ENCODE measurements around the gene SIM1. TPM values are rescaled to one million over a fixed set of nuclear protein-coding genes. Genes with fewer than 3 reads are reported as not detected.

Gene SIM1
- total RNA-seq, 2 donors from 2014 or later = not detected

DNA sequence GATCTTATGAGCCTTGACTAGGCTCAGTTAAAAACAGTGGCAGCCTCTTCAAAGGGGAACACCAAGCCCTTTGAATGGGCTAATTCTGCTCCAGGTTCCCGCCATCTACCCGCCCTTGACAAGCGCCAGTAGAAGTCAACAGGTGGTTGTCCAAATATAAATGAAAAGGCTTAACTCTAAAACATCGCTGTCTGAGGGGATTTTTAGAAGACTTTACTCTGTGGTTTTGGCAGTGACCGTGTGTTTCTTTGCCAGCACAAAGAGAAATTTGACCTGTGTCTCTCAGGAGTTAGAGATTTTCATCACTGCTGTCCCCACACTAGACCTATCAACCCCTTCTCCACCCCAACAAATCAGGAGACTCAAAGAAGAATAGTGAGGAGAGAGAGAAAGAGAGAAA is 19.8 kb upstream of the SIM1 start:
- H3K36me3 Mint-ChIP-seq (ENCODE audit: low read depth) = no peaks in the 10 kb centered on the region
- H3K4me1 Mint-ChIP-seq = no peaks in the 10 kb centered on the region
- no peak overlapping the region for H3K27ac Mint-ChIP-seq
- H3K4me3 Mint-ChIP-seq = no peak overlapping the region
- no peak for ATAC-seq (replicated peaks)
- peaks cover 34% of the 10 kb centered on the region for H3K27me3 Mint-ChIP-seq
- H3K9me3 Mint-ChIP-seq = no peaks in the 10 kb centered on the region

DNA sequence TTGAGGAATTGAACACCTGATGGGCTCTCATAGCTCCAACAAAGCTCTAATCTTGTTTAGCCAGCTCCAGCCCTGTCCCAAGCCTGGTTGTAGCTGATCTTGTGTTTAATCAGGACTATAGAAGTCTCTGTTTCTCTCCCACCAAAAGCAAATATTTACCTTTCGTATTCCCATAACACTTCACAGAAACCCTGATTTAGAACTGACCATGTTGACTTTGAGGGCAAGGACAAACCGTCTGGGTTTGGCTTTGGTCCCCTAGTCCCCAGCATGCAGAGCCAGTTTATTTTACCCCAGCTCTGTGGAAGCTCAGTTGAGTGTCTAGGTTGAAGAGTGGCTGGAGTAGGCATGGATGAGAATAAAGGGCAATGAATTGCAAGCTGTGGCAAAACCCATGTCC is 18.0 kb upstream of the SIM1 start:
- no peak for ATAC-seq (replicated peaks)

DNA sequence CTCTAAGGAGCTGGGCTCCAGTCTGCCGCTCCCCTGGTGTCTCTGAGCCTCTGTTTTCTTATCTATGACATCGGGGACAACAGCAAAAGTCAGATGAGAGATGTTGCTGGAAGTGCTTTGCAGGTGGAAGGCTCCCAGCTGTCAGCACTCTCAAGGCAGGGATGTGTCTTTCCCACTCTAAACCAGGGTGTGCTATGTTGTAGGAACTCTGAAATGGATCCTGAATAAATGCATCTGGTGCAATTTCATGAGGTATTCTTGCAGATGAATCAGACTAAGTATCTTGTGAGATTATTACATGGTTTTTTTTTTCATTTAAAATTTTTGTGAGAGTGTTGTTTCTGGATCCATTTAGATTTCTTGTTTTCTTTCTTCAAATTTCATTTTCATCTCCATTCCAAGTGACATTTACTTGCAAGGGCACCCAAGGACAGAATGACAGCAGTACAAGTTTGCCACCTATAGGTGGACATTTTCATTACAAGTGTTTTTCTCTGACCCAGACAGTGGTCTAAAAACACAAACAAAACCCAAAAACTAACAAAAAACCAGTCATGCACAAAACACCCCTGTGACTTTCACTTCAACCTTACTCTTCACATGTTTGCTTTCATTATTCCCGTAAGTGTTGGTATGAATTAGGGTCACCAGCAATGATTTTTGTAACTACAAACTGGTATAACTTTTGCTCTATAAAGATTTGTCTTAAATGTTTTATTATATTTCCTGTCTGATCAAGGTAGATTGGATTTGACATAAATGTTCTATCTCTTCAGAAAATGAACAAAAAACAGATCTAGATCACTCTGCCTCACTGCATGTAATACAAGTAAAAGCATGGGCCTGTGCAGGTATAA is 14.7 kb upstream of the SIM1 start:
- no peaks in the 10 kb centered on the region for H3K36me3 Mint-ChIP-seq (ENCODE audit: low read depth)
- ATAC-seq (replicated peaks) = no peak
- H3K9me3 Mint-ChIP-seq = no peaks in the 10 kb centered on the region
- H3K27me3 Mint-ChIP-seq = peaks cover 34% of the 10 kb centered on the region
- H3K27ac Mint-ChIP-seq = no peak overlapping the region
- no peaks in the 10 kb centered on the region for H3K4me1 Mint-ChIP-seq
- no peak overlapping the region for H3K4me3 Mint-ChIP-seq

More for the DNA sequence above, 18.0 kb upstream of the SIM1 start:
- no peak overlapping the region for H3K4me3 Mint-ChIP-seq
- no peak overlapping the region for H3K27ac Mint-ChIP-seq
- H3K27me3 Mint-ChIP-seq = peaks cover 24% of the 10 kb centered on the region
- H3K4me1 Mint-ChIP-seq = no peaks in the 10 kb centered on the region
- no peaks in the 10 kb centered on the region for H3K9me3 Mint-ChIP-seq
- no peaks in the 10 kb centered on the region for H3K36me3 Mint-ChIP-seq (ENCODE audit: low read depth)

DNA sequence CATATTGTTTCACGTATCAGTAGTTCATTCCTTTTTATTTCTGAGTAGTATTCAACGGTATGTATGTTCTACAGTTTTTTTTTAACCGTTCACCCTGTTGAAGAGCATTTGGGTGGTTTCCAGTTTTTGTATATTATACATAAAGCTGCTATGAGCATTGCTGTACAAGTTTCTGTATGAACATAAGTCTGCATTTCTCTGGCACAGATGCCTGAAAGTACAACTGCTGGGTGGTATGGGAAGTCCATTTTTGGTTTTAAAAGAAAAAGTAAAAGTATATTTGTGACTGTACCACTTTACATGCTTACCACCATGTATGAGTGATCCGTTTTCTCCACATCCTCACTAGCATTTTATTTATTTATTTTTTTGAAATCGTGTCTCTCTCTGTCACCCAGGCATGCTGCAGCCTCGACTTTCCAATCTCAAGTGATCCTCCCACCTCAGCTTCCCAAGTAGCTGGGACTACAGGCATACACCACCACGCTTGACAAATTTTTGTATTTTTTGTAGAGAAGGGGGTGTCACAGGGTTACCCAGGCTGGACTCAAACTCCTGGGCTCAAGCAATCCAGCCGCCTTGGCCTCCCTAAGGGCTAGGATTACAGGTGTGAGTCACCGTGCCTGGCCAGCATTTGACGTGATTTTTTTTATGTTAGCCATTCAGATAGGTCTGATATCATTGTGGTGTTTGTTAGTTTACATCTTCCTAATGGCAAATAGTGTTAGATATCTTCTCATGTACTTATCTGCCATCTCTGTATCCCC is 11.0 kb upstream of the SIM1 start:
- peaks cover 5% of the 10 kb centered on the region for H3K4me1 Mint-ChIP-seq
- H3K9me3 Mint-ChIP-seq = no peaks in the 10 kb centered on the region
- H3K36me3 Mint-ChIP-seq (ENCODE audit: low read depth) = no peaks in the 10 kb centered on the region
- no peak overlapping the region for H3K4me3 Mint-ChIP-seq
- ATAC-seq (replicated peaks) = peak; percentile 54
- H3K27ac Mint-ChIP-seq = no peak overlapping the region
- peaks cover 53% of the 10 kb centered on the region for H3K27me3 Mint-ChIP-seq

DNA sequence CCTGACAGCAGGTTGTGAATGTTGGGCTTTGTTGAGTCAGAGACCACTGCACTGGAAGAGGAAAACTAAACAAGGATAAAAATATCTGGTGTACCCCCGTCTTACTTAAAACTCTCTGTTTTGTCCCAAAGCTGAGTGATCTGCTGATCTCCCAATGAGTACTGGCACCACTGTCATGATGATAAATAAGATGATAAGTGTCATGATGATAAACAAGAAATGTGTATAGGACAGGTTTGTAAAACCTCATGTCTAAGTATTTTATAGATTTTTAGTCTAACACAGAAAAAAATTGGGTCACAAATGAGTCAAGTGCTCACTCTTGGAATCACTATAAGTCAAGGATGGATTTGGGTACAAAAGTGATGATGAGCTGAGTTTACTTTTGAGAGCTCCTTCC is 8.5 kb upstream of the SIM1 start:
- no peaks in the 10 kb centered on the region for H3K36me3 Mint-ChIP-seq (ENCODE audit: low read depth)
- peaks cover 75% of the 10 kb centered on the region for H3K27me3 Mint-ChIP-seq
- H3K4me3 Mint-ChIP-seq = no peak overlapping the region
- H3K9me3 Mint-ChIP-seq = peaks cover 3% of the 10 kb centered on the region
- H3K4me1 Mint-ChIP-seq = peaks cover 5% of the 10 kb centered on the region
- peak; percentile 26 for ATAC-seq (replicated peaks)
- no peak overlapping the region for H3K27ac Mint-ChIP-seq

DNA sequence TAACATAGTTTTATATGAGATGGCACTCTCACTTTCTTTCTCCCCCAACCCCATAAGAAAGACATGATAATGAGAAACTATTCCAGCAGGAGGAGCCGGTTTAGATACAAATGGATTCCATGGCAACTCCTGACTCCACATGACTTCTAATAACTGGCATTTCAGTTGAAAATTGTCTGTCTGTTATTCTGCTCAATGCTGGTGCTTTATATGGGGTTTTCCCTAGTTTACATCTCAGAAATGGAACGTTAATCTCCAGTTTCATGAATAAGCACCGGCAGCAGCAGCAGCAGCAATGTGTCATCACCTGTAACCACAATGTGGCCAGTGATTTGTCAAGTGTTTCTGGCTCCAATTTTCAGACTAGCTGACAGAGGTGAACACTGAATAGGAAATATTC is 8.0 kb upstream of the SIM1 start:
- peaks cover 75% of the 10 kb centered on the region for H3K27me3 Mint-ChIP-seq
- H3K9me3 Mint-ChIP-seq = peaks cover 3% of the 10 kb centered on the region
- peaks cover 5% of the 10 kb centered on the region for H3K4me1 Mint-ChIP-seq
- peak; percentile 83 for ATAC-seq (replicated peaks)
- H3K36me3 Mint-ChIP-seq (ENCODE audit: low read depth) = no peaks in the 10 kb centered on the region
- no peak overlapping the region for H3K27ac Mint-ChIP-seq
- H3K4me3 Mint-ChIP-seq = no peak overlapping the region

DNA sequence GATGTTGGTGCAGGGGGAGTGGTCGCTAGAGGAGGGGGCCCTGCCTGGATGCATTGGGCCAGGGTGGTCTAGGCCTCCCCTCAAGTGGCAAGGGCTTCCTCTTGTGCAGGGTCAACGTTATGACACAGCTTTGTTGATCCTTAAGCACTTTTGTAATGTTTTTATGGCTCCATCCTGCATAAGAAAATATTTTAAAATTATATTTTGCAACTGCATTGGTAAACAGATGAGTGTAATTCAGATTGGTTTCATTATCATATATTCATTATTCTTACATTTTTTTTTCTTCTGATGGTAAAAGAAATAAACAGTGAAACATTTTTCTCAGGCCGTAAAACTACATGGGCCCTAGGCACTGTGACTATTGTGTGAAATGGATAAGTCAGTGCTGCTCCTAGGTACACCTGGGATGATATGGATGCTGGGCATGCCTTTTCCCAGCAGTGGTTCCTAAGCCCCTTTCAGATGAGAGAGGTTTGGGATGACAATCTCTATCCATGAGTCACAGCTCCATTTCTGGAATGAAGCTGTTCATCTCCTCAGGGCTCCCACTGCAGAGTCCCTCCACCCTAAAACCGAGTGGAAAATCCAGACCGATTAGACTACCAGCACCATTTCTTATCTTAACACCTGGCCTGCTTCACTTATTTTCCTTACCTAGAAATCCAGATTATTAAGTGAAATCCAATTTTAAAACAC is 5.8 kb upstream of the SIM1 start:
- Mint-ChIP-seq H3K36me3 (ENCODE audit: low read depth) (peaks cover 9% of the 10 kb centered on the region), H3K4me3 (no peak overlapping the region), H3K4me1 (peaks cover 5% of the 10 kb centered on the region), H3K27me3 (peaks cover 77% of the 10 kb centered on the region), H3K27ac (no peak overlapping the region), H3K9me3 (peaks cover 3% of the 10 kb centered on the region)
- ATAC-seq (replicated peaks) = no peak

DNA sequence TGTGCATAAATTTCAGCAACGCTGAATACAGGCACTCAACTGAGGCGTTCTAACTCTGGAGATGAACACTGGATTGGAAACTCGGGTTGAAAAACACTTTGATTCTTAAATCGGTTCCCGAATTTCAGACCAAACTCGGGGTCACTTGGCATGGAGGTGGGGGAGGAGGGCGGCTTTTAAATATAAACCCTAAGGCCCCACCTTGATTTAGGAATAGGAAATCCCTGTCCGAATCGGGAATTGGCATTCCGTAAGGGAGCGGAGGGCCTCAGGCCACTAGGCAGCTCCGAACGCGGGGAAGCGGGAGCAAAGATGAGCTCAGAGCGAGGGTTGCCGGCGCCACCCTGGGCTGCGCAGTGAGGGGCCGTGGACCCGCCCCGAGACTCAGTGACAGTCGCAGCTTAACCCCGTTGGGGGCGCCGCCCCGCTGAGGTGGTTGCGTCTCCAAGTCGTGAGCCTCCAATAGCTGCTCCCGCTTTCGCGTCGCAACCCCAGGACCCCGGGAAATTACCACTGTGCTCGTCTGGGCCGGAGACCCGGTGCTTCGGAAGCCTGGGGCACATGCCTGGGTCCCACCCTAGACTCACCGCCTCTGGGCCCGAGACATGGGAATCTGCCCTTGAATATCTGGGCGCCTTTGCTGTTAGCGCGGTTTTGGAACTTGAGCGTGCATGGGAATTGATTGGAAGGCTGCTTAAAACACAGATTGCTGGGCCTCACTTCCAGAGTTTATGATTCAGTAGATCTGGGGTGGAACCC is 4.6 kb upstream of the SIM1 start:
- ATAC-seq (replicated peaks) = no peak
- Mint-ChIP-seq H3K4me1 (peaks cover 5% of the 10 kb centered on the region), H3K4me3 (no peak overlapping the region), H3K27me3 (peaks cover 75% of the 10 kb centered on the region), H3K36me3 (ENCODE audit: low read depth) (peaks cover 9% of the 10 kb centered on the region), H3K27ac (no peak overlapping the region), H3K9me3 (peaks cover 3% of the 10 kb centered on the region)

DNA sequence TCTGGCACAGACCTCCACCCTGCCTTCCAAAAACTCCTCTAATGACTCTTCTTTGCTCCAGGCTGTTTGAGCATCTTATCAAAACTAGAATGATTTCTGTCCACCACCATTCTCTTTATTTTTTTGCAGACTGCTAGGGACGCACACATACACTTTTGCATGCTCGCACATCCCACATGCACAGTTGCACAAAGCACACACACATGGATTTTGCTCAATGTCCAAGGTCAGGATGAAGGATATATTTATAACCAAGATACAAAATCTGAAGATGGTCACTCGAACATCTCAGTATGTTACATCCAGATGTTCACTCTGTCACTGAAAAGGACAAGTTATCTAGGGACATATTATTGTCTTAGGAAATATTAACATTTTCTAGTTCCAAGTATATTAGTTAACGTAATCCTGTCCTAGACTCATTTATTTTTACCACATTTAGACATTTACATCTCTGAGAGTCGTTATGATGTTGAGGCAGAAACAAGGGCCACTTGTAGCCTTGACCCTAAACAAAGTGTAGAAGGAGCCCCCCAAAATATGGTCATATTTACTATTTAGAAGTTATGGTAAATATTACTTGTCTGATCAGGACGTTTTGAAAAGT is 3.4 kb upstream of the SIM1 start:
- H3K27ac Mint-ChIP-seq = no peak overlapping the region
- peaks cover 75% of the 10 kb centered on the region for H3K27me3 Mint-ChIP-seq
- peaks cover 3% of the 10 kb centered on the region for H3K9me3 Mint-ChIP-seq
- peaks cover 5% of the 10 kb centered on the region for H3K4me1 Mint-ChIP-seq
- ATAC-seq (replicated peaks) = no peak
- no peak overlapping the region for H3K4me3 Mint-ChIP-seq
- H3K36me3 Mint-ChIP-seq (ENCODE audit: low read depth) = peaks cover 14% of the 10 kb centered on the region

DNA sequence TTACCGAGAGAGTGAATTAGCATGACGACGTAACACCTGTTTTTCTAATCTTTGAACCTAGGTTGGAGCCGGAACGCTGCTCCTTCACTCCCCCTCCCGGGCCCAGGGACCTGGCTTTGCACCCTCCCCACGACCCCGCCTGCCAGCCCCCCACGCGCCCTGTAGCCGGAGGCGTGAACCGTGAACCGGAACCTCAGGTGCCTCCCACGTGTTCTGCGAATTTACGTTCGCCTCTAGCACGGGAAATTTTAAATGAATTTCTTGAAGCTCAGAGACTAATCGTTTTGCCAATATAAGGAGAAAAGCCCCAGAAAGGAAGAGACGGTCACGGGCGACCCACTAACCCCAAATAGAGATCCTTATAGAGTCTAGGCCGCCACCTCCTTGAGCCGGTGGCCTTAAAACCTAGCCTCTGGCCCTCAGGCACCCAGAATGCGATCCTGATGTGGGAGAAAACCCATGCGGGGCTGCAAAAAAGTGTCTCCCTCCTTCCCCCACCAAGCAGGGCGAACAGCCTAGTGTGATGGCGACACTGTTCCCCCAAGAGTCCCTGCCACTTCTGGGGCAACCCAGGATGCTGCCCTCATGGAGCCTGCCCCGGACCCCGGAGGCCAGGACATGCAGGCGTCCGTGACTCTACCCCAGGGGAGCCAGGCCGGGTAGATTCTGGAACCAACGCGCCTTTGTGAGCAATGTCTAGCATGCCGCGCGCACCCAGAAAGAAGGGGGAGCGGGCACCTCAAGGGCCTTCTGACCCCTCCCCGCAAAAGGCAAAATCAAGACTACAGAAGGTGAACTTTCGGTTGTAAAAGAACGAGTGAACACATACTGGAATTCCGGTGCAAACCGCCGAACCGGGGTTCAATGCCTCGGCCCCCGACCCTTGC is 2.7 kb upstream of the SIM1 start:
- Mint-ChIP-seq H3K4me1 (no peaks in the 10 kb centered on the region), H3K36me3 (ENCODE audit: low read depth) (peaks cover 16% of the 10 kb centered on the region), H3K27ac (no peak overlapping the region), H3K27me3 (peaks cover 76% of the 10 kb centered on the region), H3K4me3 (no peak overlapping the region), H3K9me3 (peaks cover 3% of the 10 kb centered on the region)
- ATAC-seq (replicated peaks) = no peak

DNA sequence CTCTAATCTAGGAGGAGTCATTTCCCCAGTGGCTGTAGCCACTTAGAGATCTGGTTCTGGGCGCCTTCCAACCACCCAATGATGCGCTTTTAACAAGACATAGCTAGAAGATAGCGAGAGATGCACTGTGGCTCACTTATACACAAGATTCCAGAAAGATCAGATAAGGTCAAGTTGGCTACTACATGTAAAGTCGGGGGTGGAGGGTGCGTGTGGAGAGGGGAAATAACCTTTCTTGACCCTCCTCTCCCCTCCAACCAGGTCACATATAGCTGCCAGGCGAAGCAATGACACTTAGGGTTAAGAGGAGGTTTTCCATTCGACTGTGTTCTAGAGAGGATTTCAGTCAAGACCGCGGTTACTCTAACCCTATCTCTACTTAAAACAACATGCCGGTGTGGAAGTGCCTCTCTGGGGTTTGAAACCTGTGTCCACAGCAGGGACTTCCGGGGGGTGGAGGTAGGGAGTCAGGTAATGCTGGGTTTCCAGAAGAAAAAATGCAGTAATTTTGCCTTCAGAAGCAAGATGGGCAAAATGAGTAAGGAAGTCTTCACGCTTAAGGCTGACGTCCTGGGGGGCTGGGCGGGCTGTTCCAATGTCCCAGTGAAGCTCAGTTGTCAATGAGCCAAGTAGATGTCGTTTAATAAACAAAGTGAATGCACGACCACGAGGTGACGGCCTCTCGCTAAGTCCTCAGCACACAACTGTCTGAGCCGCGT is 1.8 kb upstream of the SIM1 start:
- Mint-ChIP-seq H3K9me3 (peaks cover 3% of the 10 kb centered on the region), H3K4me3 (no peak overlapping the region), H3K27ac (no peak overlapping the region), H3K4me1 (no peaks in the 10 kb centered on the region), H3K27me3 (peaks cover 77% of the 10 kb centered on the region), H3K36me3 (ENCODE audit: low read depth) (peaks cover 22% of the 10 kb centered on the region)
- ATAC-seq (replicated peaks) = no peak

DNA sequence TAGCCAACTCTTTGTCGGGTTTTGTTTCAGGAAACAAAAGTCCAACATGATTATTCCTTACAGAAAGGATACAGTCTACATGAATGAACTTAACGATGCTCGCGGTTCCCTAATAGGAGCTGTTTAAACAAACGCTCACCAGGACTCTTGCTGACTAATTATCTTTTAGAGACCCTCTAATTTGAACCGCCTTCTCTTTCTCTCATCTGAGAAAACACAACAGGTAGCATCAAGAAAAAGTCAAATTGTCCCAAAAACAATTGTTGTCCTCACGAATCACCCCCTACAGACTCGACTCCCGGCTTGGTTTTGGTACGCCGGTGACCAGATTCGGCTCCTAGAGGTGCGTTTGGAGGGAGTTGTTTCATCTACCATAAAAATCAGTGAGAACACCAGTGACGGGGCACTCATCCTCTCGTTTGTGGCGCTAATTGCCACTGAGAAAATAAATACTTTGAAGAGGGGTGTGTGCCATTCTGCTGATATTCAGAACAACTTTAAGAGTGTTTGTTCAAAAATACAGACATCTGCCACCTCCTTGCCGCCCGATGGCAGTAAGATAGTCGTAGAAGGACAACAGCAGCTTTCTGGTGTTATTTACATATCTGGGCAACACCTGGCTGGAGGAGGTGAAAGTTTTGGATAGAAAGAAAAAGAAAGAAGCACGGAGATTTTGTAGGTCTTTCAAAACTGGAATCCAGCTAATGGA is 1.1 kb upstream of the SIM1 start:
- H3K36me3 Mint-ChIP-seq (ENCODE audit: low read depth) = peaks cover 22% of the 10 kb centered on the region
- H3K27me3 Mint-ChIP-seq = peaks cover 71% of the 10 kb centered on the region
- no peak overlapping the region for H3K27ac Mint-ChIP-seq
- H3K9me3 Mint-ChIP-seq = peaks cover 3% of the 10 kb centered on the region
- H3K4me1 Mint-ChIP-seq = no peaks in the 10 kb centered on the region
- no peak for ATAC-seq (replicated peaks)
- H3K4me3 Mint-ChIP-seq = no peak overlapping the region

All from activated T-helper 17 cell treated with anti-CD3 and anti-CD28 coated beads, Interleukin-2, amount 50 U/mL, for 72 hours (primary cell).